NCI-H69 (cell line): ENCODE measurements around the gene CLIP4.

Experiments
- DNase-seq: peaks from one replicate; lab custom pipeline; 2025; lab: John Stamatoyannopoulos, UW

CLIP4 gene

GRCh38 chr2:29130295-29130694 is 15.1 kb downstream of the CLIP4 start:
- DNase-seq = peak; percentile 26

- no peak for DNase-seq
Measured at GRCh38 chr2:29134933-29135332, 19.7 kb downstream of the CLIP4 start.

- DNase-seq = no peak
Measured at GRCh38 chr2:29139152-29139551, 23.9 kb downstream of the CLIP4 start.

GRCh38 chr2:29139731-29140130 is 24.5 kb downstream of the CLIP4 start:
- DNase-seq = no peak

GRCh38 chr2:29143657-29144056 is 28.4 kb downstream of the CLIP4 start:
- DNase-seq = no peak

GRCh38 chr2:29146197-29146596 is 31.0 kb downstream of the CLIP4 start:
- no peak for DNase-seq

GRCh38 chr2:29147963-29148362 is 32.7 kb downstream of the CLIP4 start:
- DNase-seq = no peak

- DNase-seq = no peak
Measured at GRCh38 chr2:29154610-29155009, 39.4 kb downstream of the CLIP4 start.

- no peak for DNase-seq
Measured at GRCh38 chr2:29155578-29155977, 40.4 kb downstream of the CLIP4 start.

- no peak for DNase-seq
Measured at GRCh38 chr2:29157131-29157530, 41.9 kb downstream of the CLIP4 start.

- DNase-seq = no peak
Measured at GRCh38 chr2:29159125-29159524, 43.9 kb downstream of the CLIP4 start.

GRCh38 chr2:29160184-29160583 is 45.0 kb downstream of the CLIP4 start:
- DNase-seq = no peak

- DNase-seq = no peak
Measured at GRCh38 chr2:29162204-29162928, 47.2 kb downstream of the CLIP4 start.

GRCh38 chr2:29164091-29164846 is 49.1 kb downstream of the CLIP4 start:
- DNase-seq = peak; percentile 3

- peak; percentile 84 for DNase-seq
Measured at GRCh38 chr2:29165362-29166241, 50.4 kb downstream of the CLIP4 start.

- no peak for DNase-seq
Measured at GRCh38 chr2:29166242-29167039, 51.2 kb downstream of the CLIP4 start.

- peak; percentile 85 for DNase-seq
Measured at GRCh38 chr2:29174937-29175336, 59.7 kb downstream of the CLIP4 start.

GRCh38 chr2:29175338-29175737 is 60.1 kb downstream of the CLIP4 start:
- no peak for DNase-seq

GRCh38 chr2:29182334-29182733 is 67.1 kb downstream of the CLIP4 start:
- no peak for DNase-seq

GRCh38 chr2:29182920-29183319 is 67.7 kb downstream of the CLIP4 start:
- no peak for DNase-seq

GRCh38 chr2:29184531-29184930 is 69.3 kb downstream of the CLIP4 start:
- no peak for DNase-seq

- DNase-seq = no peak
Measured at GRCh38 chr2:29186817-29187216, 71.6 kb downstream of the CLIP4 start.
